Fibroblast of the aortic adventitia (primary cell): ENCODE data around the gene TFIP11. TPM values are rescaled to one million over a fixed set of nuclear protein-coding genes. Genes with fewer than 3 reads are reported as not detected.

Experiments used
- DNase-seq: peaks from one replicate; pipeline ENCODE4 v3.0.0-alpha.2; 2010; ENCODE audit warnings: low read depth
- H3K4me3 ChIP-seq: 2 replicates; pipeline ENCODE4 v1.5.1; 2011; ENCODE audit warnings: low read depth, mild to moderate bottlenecking, control low read depth, low read length, moderate library complexity
- total RNA-seq: library from RNA; depleted of rRNA; stranded (reverse); fragments of >200 nt; gene quantifications from 2 replicates; pipeline ENCODE4 v1.2.3, GENCODE V29; 2012; ENCODE audit warnings: low replicate concordance
- TF ChIP-seq, protein P1 (sequence below): IDR thresholded peaks from 2 replicates; pipeline ENCODE4 v1.5.1; 2011; ENCODE audit warnings: mild to moderate bottlenecking, low read length, control low read depth, inconsistent platforms; ENCODE audit not compliant: insufficient read depth

Gene TFIP11
- total RNA-seq, 1 donor: 25.4 TPM

DNA sequence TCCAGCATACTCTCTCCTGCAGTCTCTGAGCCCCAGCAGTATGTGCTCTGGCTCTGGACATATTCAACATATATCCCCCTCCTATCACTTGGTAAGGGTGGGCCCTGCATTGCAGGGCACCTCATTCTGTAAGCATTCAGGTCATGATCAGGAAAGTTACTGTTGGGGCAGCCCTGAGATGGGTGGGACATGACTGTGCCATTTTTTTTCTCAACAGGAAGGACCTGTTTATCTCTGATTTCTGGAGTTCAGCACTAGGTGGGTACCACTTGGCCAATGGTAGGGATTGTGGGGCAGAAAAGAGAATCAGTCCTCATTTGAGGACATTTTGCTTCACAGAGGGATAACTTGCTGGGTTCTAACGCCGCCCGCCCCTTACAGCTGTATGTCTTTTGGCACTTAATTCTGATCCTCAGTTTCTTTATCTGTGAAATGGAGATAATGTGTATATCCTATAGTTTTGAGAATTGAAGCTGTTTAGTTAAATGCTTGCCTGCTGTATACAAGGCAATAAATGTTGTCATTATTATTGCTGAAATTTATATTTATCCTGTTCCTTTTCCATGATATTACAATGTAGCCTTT is 26.4 kb downstream of the TFIP11 start:
- no peak overlapping the region for H3K4me3 ChIP-seq
- DNase-seq: no peak
- TF ChIP-seq, protein P1, sequence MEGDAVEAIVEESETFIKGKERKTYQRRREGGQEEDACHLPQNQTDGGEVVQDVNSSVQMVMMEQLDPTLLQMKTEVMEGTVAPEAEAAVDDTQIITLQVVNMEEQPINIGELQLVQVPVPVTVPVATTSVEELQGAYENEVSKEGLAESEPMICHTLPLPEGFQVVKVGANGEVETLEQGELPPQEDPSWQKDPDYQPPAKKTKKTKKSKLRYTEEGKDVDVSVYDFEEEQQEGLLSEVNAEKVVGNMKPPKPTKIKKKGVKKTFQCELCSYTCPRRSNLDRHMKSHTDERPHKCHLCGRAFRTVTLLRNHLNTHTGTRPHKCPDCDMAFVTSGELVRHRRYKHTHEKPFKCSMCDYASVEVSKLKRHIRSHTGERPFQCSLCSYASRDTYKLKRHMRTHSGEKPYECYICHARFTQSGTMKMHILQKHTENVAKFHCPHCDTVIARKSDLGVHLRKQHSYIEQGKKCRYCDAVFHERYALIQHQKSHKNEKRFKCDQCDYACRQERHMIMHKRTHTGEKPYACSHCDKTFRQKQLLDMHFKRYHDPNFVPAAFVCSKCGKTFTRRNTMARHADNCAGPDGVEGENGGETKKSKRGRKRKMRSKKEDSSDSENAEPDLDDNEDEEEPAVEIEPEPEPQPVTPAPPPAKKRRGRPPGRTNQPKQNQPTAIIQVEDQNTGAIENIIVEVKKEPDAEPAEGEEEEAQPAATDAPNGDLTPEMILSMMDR: no peak

DNA sequence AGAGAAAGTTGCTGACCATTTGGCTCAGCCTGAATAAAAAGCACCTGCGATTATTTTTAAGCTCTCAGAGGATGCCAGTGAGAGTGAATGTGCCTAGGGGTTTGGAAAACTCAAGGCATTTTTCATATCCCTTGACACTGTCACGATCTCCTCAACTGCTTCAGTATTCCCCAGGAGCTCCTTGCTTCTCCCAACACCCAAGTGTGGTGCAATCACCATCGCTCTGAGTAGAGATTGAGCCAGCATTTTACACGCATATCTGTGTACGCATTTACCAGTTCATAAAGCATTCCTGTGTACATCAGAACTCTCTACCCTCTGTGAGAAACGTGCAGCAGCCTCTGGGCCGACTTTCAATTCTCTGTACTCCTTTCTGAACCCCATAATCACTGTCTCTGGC is 27.3 kb downstream of the TFIP11 start:
- TF ChIP-seq, protein P1: no peak
- peak overlapping the region; percentile 3 for H3K4me3 ChIP-seq
- no peak for DNase-seq

DNA sequence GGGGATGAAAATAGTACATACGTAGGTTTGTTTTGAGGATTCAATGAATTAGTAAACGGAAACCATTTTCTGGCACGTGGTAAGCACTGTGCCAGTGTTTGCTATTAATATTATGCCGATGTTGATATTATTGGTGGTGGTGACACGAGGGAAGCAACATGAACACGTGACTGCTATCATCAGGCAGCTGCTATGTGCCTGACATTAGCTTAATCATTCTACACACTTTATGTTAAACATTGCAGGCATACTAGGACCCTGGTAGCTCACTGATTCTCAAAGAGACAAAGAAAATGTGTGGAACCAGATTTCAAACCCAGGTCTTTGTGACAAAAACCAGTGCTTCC is 27.9 kb downstream of the TFIP11 start:
- TF ChIP-seq, protein P1: no peak
- H3K4me3 ChIP-seq: peak overlapping the region; percentile 97
- no peak for DNase-seq

DNA sequence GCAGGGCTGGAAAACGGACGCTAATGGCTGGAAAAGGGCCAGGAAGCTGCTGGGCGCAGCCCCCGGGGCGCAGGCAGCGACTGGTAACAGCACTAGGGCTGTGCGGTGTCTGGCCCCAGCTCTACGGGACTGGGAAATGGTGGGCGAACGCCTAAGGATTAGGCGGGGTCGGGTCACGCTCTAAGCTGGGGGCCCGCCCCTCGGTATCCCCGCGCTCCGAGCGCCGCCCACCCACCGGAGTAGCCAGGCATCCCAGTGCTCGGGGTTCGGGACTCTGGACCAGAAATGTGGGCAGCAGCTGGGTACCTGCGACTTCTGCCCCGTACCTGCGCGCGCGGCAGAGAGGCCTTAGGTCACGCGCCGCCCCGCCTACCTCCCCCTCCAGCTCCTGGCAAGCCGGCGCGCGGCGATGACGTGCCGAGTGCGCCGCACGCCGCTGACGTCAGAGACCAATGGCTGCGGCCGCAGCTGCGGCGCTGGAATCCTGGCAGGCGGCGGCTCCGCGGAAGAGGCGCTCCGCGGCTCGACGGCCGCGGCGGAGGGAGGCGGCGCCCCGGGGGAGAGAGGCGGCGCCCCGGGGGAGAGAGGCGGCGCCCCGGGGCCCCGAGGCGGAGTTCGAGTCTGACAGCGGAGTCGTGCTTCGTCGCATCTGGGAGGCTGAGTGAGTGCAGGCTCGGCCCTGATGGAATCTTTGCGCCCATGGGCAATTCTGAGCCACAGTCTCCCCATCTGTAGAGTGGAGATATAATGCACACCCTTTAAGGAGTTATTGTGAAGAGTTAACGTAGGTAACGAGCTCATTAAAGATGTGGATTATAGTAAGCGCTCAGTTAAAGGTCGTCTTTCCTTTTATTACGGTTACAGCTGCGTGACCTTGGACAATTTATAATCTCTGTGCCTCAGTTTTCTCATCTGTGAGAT is 28.6 kb downstream of the TFIP11 start, which contains the start of the genes HPS4 and SRRD:
TSS of gene HPS4 (minus strand) at position 345 of the 921 bp plus-strand sequence. CDS start 2,021 bp downstream, outside the sequence.
TSS of gene SRRD (plus strand) at position 439 of the 921 bp plus-strand sequence. CDS start at position 453, 14 bp downstream.
- H3K4me3 ChIP-seq: peak within 1 kb of the TSS; percentile 97
- DNase-seq: peak; percentile 81
- TF ChIP-seq, protein P1: no peak

DNA sequence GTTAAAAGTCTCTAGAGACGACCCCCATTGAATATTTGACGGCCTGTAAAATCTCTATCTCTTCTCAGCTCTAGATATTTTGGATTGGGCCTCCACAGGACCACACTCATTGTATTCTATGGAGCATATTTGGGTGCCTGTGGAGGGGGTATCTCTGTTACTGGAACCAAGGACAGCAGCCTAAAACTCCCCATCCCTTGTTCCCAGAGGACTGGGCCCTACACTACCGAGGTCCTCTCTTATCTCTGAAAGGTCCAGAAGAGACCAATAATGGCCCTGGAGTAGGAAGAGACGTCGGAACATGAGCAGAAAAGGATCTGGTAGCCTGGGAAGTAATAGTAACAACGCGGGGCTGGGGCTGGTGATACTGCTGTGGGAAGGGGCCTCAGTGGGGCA is 29.2 kb downstream of the TFIP11 start:
- no peak for DNase-seq
- TF ChIP-seq, protein P1: no peak
- H3K4me3 ChIP-seq: peak overlapping the region; percentile 97

DNA sequence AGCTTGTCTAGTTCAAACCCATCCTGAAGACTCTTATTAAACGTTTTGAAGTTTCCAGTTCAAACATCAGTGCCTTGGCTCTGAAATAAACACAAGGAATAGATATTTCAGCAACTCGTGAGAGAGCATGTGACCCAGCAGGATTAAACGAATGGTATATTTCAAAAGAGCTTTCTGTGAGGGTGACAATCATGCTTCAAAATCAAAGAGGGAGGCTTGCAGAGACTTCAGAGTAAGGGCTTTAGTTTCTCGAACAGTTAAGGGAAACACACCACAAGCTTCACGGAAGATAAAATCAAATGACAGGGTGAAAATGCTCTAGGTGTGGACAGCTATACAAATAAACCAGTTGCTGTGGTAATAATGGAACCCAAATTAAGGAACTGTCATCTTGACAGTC is 30.1 kb downstream of the TFIP11 start:
- H3K4me3 ChIP-seq: no peak overlapping the region
- TF ChIP-seq, protein P1: no peak
- DNase-seq: no peak
